ENCODE measurements around the gene PRDM16. TPM values are rescaled to one million over a fixed set of nuclear protein-coding genes. Genes with fewer than 3 reads are reported as not detected.

PRDM16 gene
- total RNA-seq, 1 experiment from 2014 or later: 0.17 TPM

DNA sequence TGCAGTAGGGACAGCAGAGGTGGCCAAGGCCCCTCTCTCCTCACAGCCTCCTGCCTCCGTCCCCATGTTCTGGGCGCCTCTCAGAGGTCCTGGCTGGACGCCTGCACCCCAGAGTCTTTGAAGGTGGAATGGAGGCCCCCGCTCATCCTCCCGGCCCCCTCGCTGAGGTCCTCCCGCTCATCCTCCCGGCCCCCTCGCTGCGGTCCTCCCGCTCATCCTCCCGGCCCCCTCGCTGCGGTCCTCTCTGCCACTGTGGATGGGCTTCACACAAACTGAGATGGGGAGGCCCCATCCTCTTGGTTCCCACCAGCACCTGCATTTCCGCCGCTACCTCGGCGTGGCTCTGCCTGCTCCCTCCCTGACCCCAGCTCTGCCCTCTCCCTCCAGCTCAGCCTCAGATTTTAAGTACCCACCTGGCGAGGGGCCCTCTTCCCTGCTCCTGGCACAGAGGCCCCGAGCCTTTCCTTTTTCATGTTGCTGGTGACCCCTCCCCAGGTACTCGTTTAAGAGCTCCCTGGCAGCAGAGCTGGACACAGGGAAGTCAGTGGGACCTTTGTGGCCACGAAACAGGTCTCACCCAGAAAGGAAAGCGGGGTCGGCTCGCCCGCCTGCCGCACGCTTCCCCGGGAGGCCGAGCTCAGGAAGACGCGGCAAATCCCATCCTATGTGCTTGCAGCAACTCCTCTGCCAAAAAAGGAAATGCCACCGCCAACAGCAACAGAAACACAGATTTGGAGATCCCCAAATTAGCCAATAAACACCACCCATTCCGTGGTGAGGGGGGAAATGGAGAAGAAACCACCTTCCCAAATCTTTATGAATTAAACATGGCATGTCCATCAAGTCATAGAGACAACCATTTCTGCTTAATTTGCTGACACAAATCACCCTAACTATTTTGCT lies 143.7 kb downstream of the PRDM16 start:
- Histone ChIP-seq H3K27me3 (ENCODE audit: insufficient read depth, low read length) (no peaks in the 10 kb centered on the region), H2BK20ac (ENCODE audit: low read depth, low read length, poor library complexity, severe bottlenecking) (no peak overlapping the region), H2BK12ac (ENCODE audit: insufficient read length, low read depth, low read length) (no peak overlapping the region), H3K4me2 (ENCODE audit: insufficient read depth, insufficient read length, low read length) (no peak overlapping the region), H3K9ac (ENCODE audit: extremely low read depth, insufficient read length, low read length) (no peak overlapping the region), H3K9me3 (ENCODE audit: control insufficient read depth, low read depth, low read length) (no peaks in the 10 kb centered on the region), H2BK5ac (ENCODE audit: insufficient read length, low read length) (no peak overlapping the region), H3K79me1 (ENCODE audit: insufficient read depth, low read depth, low read length, poor library complexity, severe bottlenecking) (no peaks in the 10 kb centered on the region), H3K23me2 (ENCODE audit: insufficient read length, low read depth, low read length, poor library complexity, severe bottlenecking) (no peaks in the 10 kb centered on the region), H2BK120ac (ENCODE audit: low read depth, low read length, poor library complexity, severe bottlenecking) (no peak overlapping the region), H2AFZ (ENCODE audit: low read length) (no peak overlapping the region), H4K91ac (ENCODE audit: insufficient read length, low read depth, low read length) (no peak overlapping the region), H3K14ac (ENCODE audit: insufficient read depth, low read length) (no peak overlapping the region), H3K4ac (ENCODE audit: low read depth, low read length) (no peak overlapping the region), H2BK15ac (ENCODE audit: low read depth, low read length) (no peak overlapping the region), H3T11ph (ENCODE audit: low read length) (no peak overlapping the region), H4K5ac (ENCODE audit: insufficient read length, low read depth, low read length) (no peak overlapping the region), H3K27ac (ENCODE audit: insufficient read length, low read depth, low read length) (no peak overlapping the region), H2AK5ac (ENCODE audit: insufficient read length, low read length) (no peak overlapping the region), H3K79me2 (ENCODE audit: insufficient read depth, low read length) (no peaks in the 10 kb centered on the region), H4K20me1 (ENCODE audit: control insufficient read depth, insufficient read depth, insufficient read length) (peaks cover 4% of the 10 kb centered on the region), H4K8ac (replicated peaks; ENCODE audit: insufficient read length, low read depth, low read length) (no peak overlapping the region), H3K18ac (ENCODE audit: insufficient read length, low read depth, low read length) (no peak overlapping the region), H3K23ac (ENCODE audit: insufficient read length, low read depth, low read length) (no peak overlapping the region), H3K56ac (ENCODE audit: insufficient read length, low read depth, low read length) (no peak overlapping the region), H3K4me1 (ENCODE audit: insufficient read depth, low read length) (no peaks in the 10 kb centered on the region)
- Mint-ChIP-seq H3K27me3 (ENCODE audit: low read depth) (no peaks in the 10 kb centered on the region; the same call in 1 of the 2 replicates), H3K9me3 (no peaks in the 10 kb centered on the region; a peak in 1 of 5 replicates), H3K4me3 (no peak overlapping the region), H3K4me1 (peaks cover 0 to 10% of the 10 kb centered on the region in 2 experiments; a peak in 2 of 4 replicates), H3K27ac (peak overlapping the region in 1 of 3 experiments; percentile 62; a peak in 1 of 7 replicates), H3K36me3 (ENCODE audit: insufficient read depth in 1 of 3, low read depth in 3 of 3) (no peaks in the 10 kb centered on the region)
- TF ChIP-seq, protein P1, sequence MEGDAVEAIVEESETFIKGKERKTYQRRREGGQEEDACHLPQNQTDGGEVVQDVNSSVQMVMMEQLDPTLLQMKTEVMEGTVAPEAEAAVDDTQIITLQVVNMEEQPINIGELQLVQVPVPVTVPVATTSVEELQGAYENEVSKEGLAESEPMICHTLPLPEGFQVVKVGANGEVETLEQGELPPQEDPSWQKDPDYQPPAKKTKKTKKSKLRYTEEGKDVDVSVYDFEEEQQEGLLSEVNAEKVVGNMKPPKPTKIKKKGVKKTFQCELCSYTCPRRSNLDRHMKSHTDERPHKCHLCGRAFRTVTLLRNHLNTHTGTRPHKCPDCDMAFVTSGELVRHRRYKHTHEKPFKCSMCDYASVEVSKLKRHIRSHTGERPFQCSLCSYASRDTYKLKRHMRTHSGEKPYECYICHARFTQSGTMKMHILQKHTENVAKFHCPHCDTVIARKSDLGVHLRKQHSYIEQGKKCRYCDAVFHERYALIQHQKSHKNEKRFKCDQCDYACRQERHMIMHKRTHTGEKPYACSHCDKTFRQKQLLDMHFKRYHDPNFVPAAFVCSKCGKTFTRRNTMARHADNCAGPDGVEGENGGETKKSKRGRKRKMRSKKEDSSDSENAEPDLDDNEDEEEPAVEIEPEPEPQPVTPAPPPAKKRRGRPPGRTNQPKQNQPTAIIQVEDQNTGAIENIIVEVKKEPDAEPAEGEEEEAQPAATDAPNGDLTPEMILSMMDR (conservative IDR thresholded peaks at IDR 0.05): no peak
- DNase-seq: no peak
- WGBS (ENCODE audit: extremely low coverage, insufficient read length, low lambda C conversion rate): no CpG with 5 or more reads among the region's 34 CpGs

Measured in H9 (cell line).